Erythroblast (primary cell): ENCODE data around the gene RAD23B.
A peak's percentile ranks its signal among the peaks of the same experiment; 100 is the strongest.

Experiments used
- DNase-seq, 2 experiments: peaks; one replicate each; lab custom pipeline; 2025; lab: John Stamatoyannopoulos, UW
- GATA1 ChIP-seq: IDR thresholded peaks from 2 replicates; pipeline ENCODE4 v1.6.1; 2011; ENCODE audit warnings: low read depth, mild to moderate bottlenecking, control low read depth, low read length, moderate library complexity
- POLR2A ChIP-seq: IDR thresholded peaks from 2 replicates; pipeline ENCODE4 v1.6.1; 2011; ENCODE audit warnings: mild to moderate bottlenecking, low read length

The RAD23B gene

GRCh38 chr9:107275530-107275929 is 7.5 kb upstream of the RAD23B start:
- TF ChIP-seq POLR2A (no peak), GATA1 (no peak)
- DNase-seq = no peak

GRCh38 chr9:107276966-107277710 is 5.9 kb upstream of the RAD23B start:
- TF ChIP-seq GATA1 (no peak), POLR2A (no peak)
- no peak for DNase-seq

- DNase-seq = no peak
- TF ChIP-seq GATA1 (no peak), POLR2A (no peak)
Observed at GRCh38 chr9:107277801-107278200, 5.3 kb upstream of the RAD23B start.

GRCh38 chr9:107279086-107279485 is 4.0 kb upstream of the RAD23B start:
- DNase-seq = no peak
- TF ChIP-seq GATA1 (no peak), POLR2A (no peak)

- TF ChIP-seq POLR2A (no peak), GATA1 (no peak)
- no peak for DNase-seq
Observed at GRCh38 chr9:107280543-107280942, 2.5 kb upstream of the RAD23B start.

- no peak for DNase-seq
- no peak for TF ChIP-seq GATA1
- no peak for TF ChIP-seq POLR2A
Observed at GRCh38 chr9:107281184-107281583, 1.9 kb upstream of the RAD23B start.

GRCh38 chr9:107281922-107282667 is 984 bp upstream of the RAD23B start:
- DNase-seq = no peak
- no peak for TF ChIP-seq POLR2A
- TF ChIP-seq GATA1 = no peak

- peak; percentile 82 to 85 for DNase-seq
- TF ChIP-seq POLR2A = no peak
Observed at GRCh38 chr9:107283623-107284616, 841 bp downstream of the RAD23B start.

- no peak for TF ChIP-seq POLR2A
- no peak for TF ChIP-seq GATA1
- DNase-seq = peak; percentile 31 to 53
Observed at GRCh38 chr9:107284636-107285035, 1.6 kb downstream of the RAD23B start.

- TF ChIP-seq GATA1 = no peak
- TF ChIP-seq POLR2A = no peak
- peak; percentile 9 to 43 for DNase-seq
Observed at GRCh38 chr9:107285286-107285685, 2.2 kb downstream of the RAD23B start.

GRCh38 chr9:107286057-107286456 is 3.0 kb downstream of the RAD23B start:
- TF ChIP-seq GATA1 (no peak), POLR2A (no peak)
- peak; percentile 27 to 34 for DNase-seq

- DNase-seq = peak; percentile 28 to 60
- no peak for TF ChIP-seq GATA1
- no peak for TF ChIP-seq POLR2A
Observed at GRCh38 chr9:107288701-107289100, 5.6 kb downstream of the RAD23B start.

GRCh38 chr9:107290619-107291018 is 7.5 kb downstream of the RAD23B start:
- TF ChIP-seq GATA1 (no peak), POLR2A (no peak)

More at GRCh38 chr9:107290619-107291018, 7.5 kb downstream of the RAD23B start:
- DNase-seq = no peak
